NCI-H748 (cell line): Measurements from ENCODE around the gene NCKAP5L.

Experiments used
- DNase-seq: peaks from one replicate; lab custom pipeline; 2025; ENCODE audit not compliant: unreplicated experiment; lab: John Stamatoyannopoulos, UW

Gene NCKAP5L

DNA sequence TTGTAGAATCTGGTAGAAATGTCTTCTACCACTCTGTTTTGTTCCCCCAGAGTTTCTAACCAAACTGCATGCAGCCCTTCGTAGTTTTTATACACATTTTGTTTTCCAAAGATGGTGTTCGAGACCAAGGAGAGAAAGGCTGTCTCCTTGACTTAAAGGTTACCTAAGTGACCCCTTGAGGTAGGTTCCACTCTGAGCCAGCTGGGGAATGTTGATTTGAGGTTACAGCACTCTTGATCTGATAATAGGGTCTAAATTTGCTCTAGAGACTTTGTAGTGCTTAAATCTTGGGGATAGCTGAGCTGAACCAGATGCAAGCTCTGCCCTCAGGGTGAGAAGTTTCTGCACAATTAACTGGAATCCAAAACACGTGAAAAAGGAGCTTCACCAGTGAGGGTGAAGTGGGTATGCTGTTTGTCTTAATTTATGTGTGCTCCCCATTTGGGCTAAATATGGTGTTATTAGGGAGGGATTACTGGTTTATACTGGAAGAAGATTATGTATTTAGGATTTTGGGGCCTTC is 83.8 kb downstream of the NCKAP5L start:
- no peak for DNase-seq

DNA sequence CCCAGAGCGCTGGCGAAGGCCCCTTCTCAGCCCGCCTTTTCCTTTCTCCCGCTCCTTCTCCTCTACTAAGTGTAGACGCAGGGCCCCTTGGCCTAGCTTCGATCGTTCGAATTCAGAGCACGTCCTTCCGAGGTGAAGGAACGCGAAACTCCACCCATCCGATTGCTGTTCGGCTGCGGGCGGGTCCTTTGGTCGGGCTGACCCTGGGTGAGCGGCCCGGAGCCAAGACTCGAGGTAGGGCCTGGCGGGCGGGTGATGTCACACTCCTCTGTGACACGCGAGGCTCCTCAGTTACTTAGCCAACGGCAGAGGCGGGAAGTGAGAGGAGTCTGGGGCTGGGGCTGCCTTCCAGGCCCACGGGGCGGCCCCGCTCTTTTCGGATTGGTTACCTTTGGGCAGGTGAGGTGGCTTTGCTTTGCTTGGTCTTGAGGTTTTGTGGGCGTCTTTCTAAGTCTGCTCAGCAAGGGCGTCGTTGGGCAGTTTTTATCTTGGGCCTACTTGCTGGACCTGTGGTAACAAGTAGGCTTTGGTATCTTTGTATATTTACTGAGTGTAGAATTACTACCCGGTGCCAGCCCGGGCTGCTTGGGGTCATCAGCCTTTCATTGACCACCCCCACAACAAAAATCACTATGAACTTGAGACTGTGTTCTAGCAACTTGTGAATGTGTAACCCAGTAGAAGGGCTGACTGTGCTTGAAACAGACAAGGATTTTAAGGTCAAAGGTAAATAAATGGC is 86.2 kb downstream of the NCKAP5L start:
- DNase-seq, result peak; percentile 77
